Activated effector memory CD4-positive, alpha-beta T cell treated with Interleukin-2 at 50 U/mL for 16 hours (primary cell): ENCODE results near the gene RBSN.
A peak's percentile ranks its signal among the peaks of the same experiment; 100 is the strongest.

ENCODE experiments used
- DNase-seq: peaks from one replicate; pipeline ENCODE4 v3.0.0-alpha.2; 2020

RBSN gene

GRCh38 chr3:15056676-15057404, 42.1 kb downstream of the RBSN start:
- DNase-seq, result no peak

- peak; percentile 26 for DNase-seq
Measured at GRCh38 chr3:15055019-15055557, 43.9 kb downstream of the RBSN start.

GRCh38 chr3:15053541-15053940, 45.4 kb downstream of the RBSN start:
- no peak for DNase-seq

- no peak for DNase-seq
Measured at GRCh38 chr3:15052335-15053242, 46.4 kb downstream of the RBSN start.

- DNase-seq, result peak; percentile 9
Measured at GRCh38 chr3:15051531-15051930, 47.4 kb downstream of the RBSN start.

GRCh38 chr3:15050405-15051092, 48.4 kb downstream of the RBSN start:
- no peak for DNase-seq

GRCh38 chr3:15049584-15049983, 49.4 kb downstream of the RBSN start:
- no peak for DNase-seq

- DNase-seq, result no peak
Measured at GRCh38 chr3:15045667-15046066, 53.3 kb downstream of the RBSN start.

GRCh38 chr3:15044326-15044725, 54.6 kb downstream of the RBSN start:
- DNase-seq, result no peak

GRCh38 chr3:15043408-15044171, 55.4 kb downstream of the RBSN start:
- DNase-seq, result no peak

- DNase-seq, result no peak
Measured at GRCh38 chr3:15042936-15043335, 56.0 kb downstream of the RBSN start.

- DNase-seq, result no peak
Measured at GRCh38 chr3:15041950-15042349, 57.0 kb downstream of the RBSN start.

GRCh38 chr3:15040844-15041243, 58.1 kb downstream of the RBSN start:
- no peak for DNase-seq

- DNase-seq, result no peak
Measured at GRCh38 chr3:15038306-15038705, 60.6 kb downstream of the RBSN start.

GRCh38 chr3:15033103-15033502, 65.8 kb downstream of the RBSN start:
- DNase-seq, result no peak

- no peak for DNase-seq
Measured at GRCh38 chr3:15032650-15033049, 66.3 kb downstream of the RBSN start.

GRCh38 chr3:15029625-15030024, 69.3 kb downstream of the RBSN start:
- DNase-seq, result no peak

GRCh38 chr3:15023719-15024118, 75.2 kb downstream of the RBSN start:
- DNase-seq, result no peak

GRCh38 chr3:15023249-15023648, 75.7 kb downstream of the RBSN start:
- no peak for DNase-seq
